Neural cell (in vitro differentiated cells): Measurements from ENCODE around the gene GALNT14.

Experiments used
- EP300 ChIP-seq: fragments of 450-650 bp; conservative IDR thresholded peaks from 2 replicates; pipeline ENCODE4 v1.6.1; 2014; ENCODE audit warnings: antibody characterized with exemption, mild to moderate bottlenecking, moderate library complexity; ENCODE audit not compliant: poor library complexity, severe bottlenecking
- EZH2 ChIP-seq: fragments of 200-600, 300-800 bp; shearing (Covaris generic), sonication (generic); IDR thresholded peaks from 2 replicates; pipeline ENCODE4 v1.6.1; 2014; ENCODE audit warnings: antibody characterized with exemption, low read length, borderline replicate concordance, mild to moderate bottlenecking; ENCODE audit not compliant: insufficient read depth, poor library complexity, severe bottlenecking
- MXI1 ChIP-seq: fragments of 450-650 bp; conservative IDR thresholded peaks from 2 replicates; pipeline ENCODE4 v1.6.1; 2014; ENCODE audit warnings: antibody characterized with exemption, mild to moderate bottlenecking; ENCODE audit not compliant: poor library complexity, severe bottlenecking
- POLR2AphosphoS5 ChIP-seq: IDR thresholded peaks from 2 replicates; pipeline ENCODE4 v1.6.1; 2012
- RAD21 ChIP-seq: fragments of 450-650 bp; conservative IDR thresholded peaks from 2 replicates; pipeline ENCODE4 v1.6.1; 2014; ENCODE audit warnings: antibody characterized with exemption, mild to moderate bottlenecking, moderate library complexity
- TAF1 ChIP-seq: IDR thresholded peaks from 2 replicates; pipeline ENCODE4 v1.6.1; 2012; ENCODE audit warnings: low read depth
- TF ChIP-seq, protein P1 (sequence below): fragments of 450-650 bp; IDR thresholded peaks from 2 replicates; pipeline ENCODE4 v1.5.1; 2014; ENCODE audit warnings: antibody characterized with exemption, mild to moderate bottlenecking, moderate library complexity; ENCODE audit not compliant: poor library complexity, severe bottlenecking
- TF ChIP-seq, protein P2 (sequence below): IDR thresholded peaks from 2 replicates; pipeline ENCODE4 v1.6.1; 2012; ENCODE audit warnings: borderline replicate concordance

GRCh38 chr2:30888852-30889409 lies 249.3 kb downstream of the GALNT14 start:
- TF ChIP-seq EZH2 (no peak), MXI1 (no peak), EP300 (no peak), TAF1 (no peak), RAD21 (no peak), POLR2AphosphoS5 (no peak)
- TF ChIP-seq, protein P1, sequence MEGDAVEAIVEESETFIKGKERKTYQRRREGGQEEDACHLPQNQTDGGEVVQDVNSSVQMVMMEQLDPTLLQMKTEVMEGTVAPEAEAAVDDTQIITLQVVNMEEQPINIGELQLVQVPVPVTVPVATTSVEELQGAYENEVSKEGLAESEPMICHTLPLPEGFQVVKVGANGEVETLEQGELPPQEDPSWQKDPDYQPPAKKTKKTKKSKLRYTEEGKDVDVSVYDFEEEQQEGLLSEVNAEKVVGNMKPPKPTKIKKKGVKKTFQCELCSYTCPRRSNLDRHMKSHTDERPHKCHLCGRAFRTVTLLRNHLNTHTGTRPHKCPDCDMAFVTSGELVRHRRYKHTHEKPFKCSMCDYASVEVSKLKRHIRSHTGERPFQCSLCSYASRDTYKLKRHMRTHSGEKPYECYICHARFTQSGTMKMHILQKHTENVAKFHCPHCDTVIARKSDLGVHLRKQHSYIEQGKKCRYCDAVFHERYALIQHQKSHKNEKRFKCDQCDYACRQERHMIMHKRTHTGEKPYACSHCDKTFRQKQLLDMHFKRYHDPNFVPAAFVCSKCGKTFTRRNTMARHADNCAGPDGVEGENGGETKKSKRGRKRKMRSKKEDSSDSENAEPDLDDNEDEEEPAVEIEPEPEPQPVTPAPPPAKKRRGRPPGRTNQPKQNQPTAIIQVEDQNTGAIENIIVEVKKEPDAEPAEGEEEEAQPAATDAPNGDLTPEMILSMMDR: no peak
- TF ChIP-seq, protein P2, sequence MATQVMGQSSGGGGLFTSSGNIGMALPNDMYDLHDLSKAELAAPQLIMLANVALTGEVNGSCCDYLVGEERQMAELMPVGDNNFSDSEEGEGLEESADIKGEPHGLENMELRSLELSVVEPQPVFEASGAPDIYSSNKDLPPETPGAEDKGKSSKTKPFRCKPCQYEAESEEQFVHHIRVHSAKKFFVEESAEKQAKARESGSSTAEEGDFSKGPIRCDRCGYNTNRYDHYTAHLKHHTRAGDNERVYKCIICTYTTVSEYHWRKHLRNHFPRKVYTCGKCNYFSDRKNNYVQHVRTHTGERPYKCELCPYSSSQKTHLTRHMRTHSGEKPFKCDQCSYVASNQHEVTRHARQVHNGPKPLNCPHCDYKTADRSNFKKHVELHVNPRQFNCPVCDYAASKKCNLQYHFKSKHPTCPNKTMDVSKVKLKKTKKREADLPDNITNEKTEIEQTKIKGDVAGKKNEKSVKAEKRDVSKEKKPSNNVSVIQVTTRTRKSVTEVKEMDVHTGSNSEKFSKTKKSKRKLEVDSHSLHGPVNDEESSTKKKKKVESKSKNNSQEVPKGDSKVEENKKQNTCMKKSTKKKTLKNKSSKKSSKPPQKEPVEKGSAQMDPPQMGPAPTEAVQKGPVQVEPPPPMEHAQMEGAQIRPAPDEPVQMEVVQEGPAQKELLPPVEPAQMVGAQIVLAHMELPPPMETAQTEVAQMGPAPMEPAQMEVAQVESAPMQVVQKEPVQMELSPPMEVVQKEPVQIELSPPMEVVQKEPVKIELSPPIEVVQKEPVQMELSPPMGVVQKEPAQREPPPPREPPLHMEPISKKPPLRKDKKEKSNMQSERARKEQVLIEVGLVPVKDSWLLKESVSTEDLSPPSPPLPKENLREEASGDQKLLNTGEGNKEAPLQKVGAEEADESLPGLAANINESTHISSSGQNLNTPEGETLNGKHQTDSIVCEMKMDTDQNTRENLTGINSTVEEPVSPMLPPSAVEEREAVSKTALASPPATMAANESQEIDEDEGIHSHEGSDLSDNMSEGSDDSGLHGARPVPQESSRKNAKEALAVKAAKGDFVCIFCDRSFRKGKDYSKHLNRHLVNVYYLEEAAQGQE: no peak
